Neural cell (in vitro differentiated cells): ENCODE data around the gene UCK2. TPM values are rescaled to one million over a fixed set of nuclear protein-coding genes. Genes with fewer than 3 reads are reported as not detected.

Experiments
- H2AFZ ChIP-seq: fragments of 200-600, 300-800 bp; sonication (generic), shearing (Covaris generic); 2 replicates; pipeline ENCODE4 v1.6.0; 2014; ENCODE audit warnings: low read depth, mild to moderate bottlenecking, antibody characterized with exemption, low read length, moderate library complexity
- H3F3A ChIP-seq: fragments of 200-600 bp; shearing (Covaris generic); 2 replicates; pipeline ENCODE4 v1.6.1; 2016; ENCODE audit warnings: mild to moderate bottlenecking, moderate library complexity, mixed read lengths, antibody characterized with exemption, low read length; ENCODE audit not compliant: insufficient read depth, poor library complexity, severe bottlenecking
- H3K27ac ChIP-seq: fragments of 200-600, 300-800 bp; sonication (generic), shearing (Covaris generic); 2 replicates; pipeline ENCODE4 v1.5.1; 2014; ENCODE audit warnings: mild to moderate bottlenecking, low read length, moderate library complexity
- H3K27me3 ChIP-seq: fragments of 300-800, 200-600 bp; sonication (generic), shearing (Covaris generic); 2 replicates; pipeline ENCODE4 v1.6.0; 2014; ENCODE audit warnings: mild to moderate bottlenecking, low read depth, low read length, moderate library complexity; ENCODE audit not compliant: insufficient read depth
- H3K36me3 ChIP-seq: fragments of 300-800, 200-600 bp; sonication (generic), shearing (Covaris generic); 2 replicates; pipeline ENCODE4 v1.5.1; 2014; ENCODE audit warnings: mild to moderate bottlenecking, antibody characterized with exemption, low read length, moderate library complexity; ENCODE audit not compliant: insufficient read depth
- H3K4me2 ChIP-seq: fragments of 300-800, 200-600 bp; sonication (generic), shearing (Covaris generic); 2 replicates; pipeline ENCODE4 v1.6.0; 2014; ENCODE audit warnings: mild to moderate bottlenecking, low read length
- H3K4me3 ChIP-seq: fragments of 300-800, 200-600 bp; sonication (generic), shearing (Covaris generic); 2 replicates; pipeline ENCODE4 v1.5.1; 2014; ENCODE audit warnings: mild to moderate bottlenecking, low read length, moderate library complexity
- H3K79me2 ChIP-seq: fragments of 200-600 bp; shearing (Covaris generic); replicated peaks from 2 replicates; pipeline ENCODE4 v1.6.0; 2014; ENCODE audit warnings: mild to moderate bottlenecking, low read length, moderate library complexity; ENCODE audit not compliant: insufficient read depth
- H3K9ac ChIP-seq: fragments of 300-800, 200-600 bp; sonication (generic), shearing (Covaris generic); 2 replicates; pipeline ENCODE4 v1.6.1; 2016; ENCODE audit warnings: mild to moderate bottlenecking, low read length, mixed read lengths
- H3K9me2 ChIP-seq: fragments of 200-600 bp; shearing (Covaris generic); 2 replicates; pipeline ENCODE4 v1.6.1; 2016; ENCODE audit warnings: mild to moderate bottlenecking, low read length, mixed read lengths; ENCODE audit not compliant: insufficient read depth
- H3K9me3 ChIP-seq: fragments of 200-600, 300-800 bp; sonication (generic), shearing (Covaris generic); 2 replicates; pipeline ENCODE4 v1.6.1; 2016; ENCODE audit warnings: mild to moderate bottlenecking, mixed run types, low read length, moderate library complexity, mixed read lengths
- H4K20me1 ChIP-seq: fragments of 200-600 bp; shearing (Covaris generic); 2 replicates; pipeline ENCODE4 v1.6.1; 2016; ENCODE audit warnings: mild to moderate bottlenecking, mixed run types; ENCODE audit not compliant: insufficient read depth
- EP300 ChIP-seq: fragments of 450-650 bp; conservative IDR thresholded peaks from 2 replicates; pipeline ENCODE4 v1.6.1; 2014; ENCODE audit warnings: antibody characterized with exemption, mild to moderate bottlenecking, moderate library complexity; ENCODE audit not compliant: poor library complexity, severe bottlenecking
- EZH2 ChIP-seq: fragments of 200-600, 300-800 bp; shearing (Covaris generic), sonication (generic); IDR thresholded peaks from 2 replicates; pipeline ENCODE4 v1.6.1; 2014; ENCODE audit warnings: antibody characterized with exemption, low read length, borderline replicate concordance, mild to moderate bottlenecking; ENCODE audit not compliant: insufficient read depth, poor library complexity, severe bottlenecking
- MXI1 ChIP-seq: fragments of 450-650 bp; conservative IDR thresholded peaks from 2 replicates; pipeline ENCODE4 v1.6.1; 2014; ENCODE audit warnings: antibody characterized with exemption, mild to moderate bottlenecking; ENCODE audit not compliant: poor library complexity, severe bottlenecking
- POLR2AphosphoS5 ChIP-seq: IDR thresholded peaks from 2 replicates; pipeline ENCODE4 v1.6.1; 2012
- RAD21 ChIP-seq: fragments of 450-650 bp; conservative IDR thresholded peaks from 2 replicates; pipeline ENCODE4 v1.6.1; 2014; ENCODE audit warnings: antibody characterized with exemption, mild to moderate bottlenecking, moderate library complexity
- SMC3 ChIP-seq: fragments of 450-650 bp; conservative IDR thresholded peaks from 2 replicates; pipeline ENCODE4 v1.6.1; 2014; ENCODE audit warnings: antibody characterized with exemption, mild to moderate bottlenecking, moderate library complexity; ENCODE audit not compliant: poor library complexity
- TAF1 ChIP-seq: IDR thresholded peaks from 2 replicates; pipeline ENCODE4 v1.6.1; 2012; ENCODE audit warnings: low read depth
- polyA plus RNA-seq: library from polyadenylated mRNA; depleted of rRNA; stranded (reverse); fragments of >200 nt; gene quantifications from 2 replicates; pipeline ENCODE4 v1.2.3, GENCODE V29; 2014
- TF ChIP-seq, protein P1 (sequence below): fragments of 450-650 bp; IDR thresholded peaks from 2 replicates; pipeline ENCODE4 v1.5.1; 2014; ENCODE audit warnings: antibody characterized with exemption, mild to moderate bottlenecking, moderate library complexity; ENCODE audit not compliant: poor library complexity, severe bottlenecking
- TF ChIP-seq, protein P2 (sequence below): IDR thresholded peaks from 2 replicates; pipeline ENCODE4 v1.6.1; 2012; ENCODE audit warnings: borderline replicate concordance

Gene UCK2
- polyA plus RNA-seq, 1 donor from 2014 or later, result 36.0 TPM

- no peak overlapping the region for H3K4me3 ChIP-seq
- no peaks in the 10 kb centered on the region for H3K9me3 ChIP-seq
- no peak for TF ChIP-seq TAF1
- H3K9me2 ChIP-seq, result no peaks in the 10 kb centered on the region
- no peaks in the 10 kb centered on the region for H3K36me3 ChIP-seq
- no peaks in the 10 kb centered on the region for H3K27me3 ChIP-seq
- no peaks in the 10 kb centered on the region for H3F3A ChIP-seq
- no peak overlapping the region for H3K4me2 ChIP-seq
- H3K79me2 ChIP-seq, result no peaks in the 10 kb centered on the region
- no peak overlapping the region for H2AFZ ChIP-seq
- H3K9ac ChIP-seq, result no peak overlapping the region
- H4K20me1 ChIP-seq, result no peaks in the 10 kb centered on the region
- H3K27ac ChIP-seq, result no peak overlapping the region
Observed at GRCh38 chr1:165924117-165924516, 96.7 kb downstream of the UCK2 start.

DNA sequence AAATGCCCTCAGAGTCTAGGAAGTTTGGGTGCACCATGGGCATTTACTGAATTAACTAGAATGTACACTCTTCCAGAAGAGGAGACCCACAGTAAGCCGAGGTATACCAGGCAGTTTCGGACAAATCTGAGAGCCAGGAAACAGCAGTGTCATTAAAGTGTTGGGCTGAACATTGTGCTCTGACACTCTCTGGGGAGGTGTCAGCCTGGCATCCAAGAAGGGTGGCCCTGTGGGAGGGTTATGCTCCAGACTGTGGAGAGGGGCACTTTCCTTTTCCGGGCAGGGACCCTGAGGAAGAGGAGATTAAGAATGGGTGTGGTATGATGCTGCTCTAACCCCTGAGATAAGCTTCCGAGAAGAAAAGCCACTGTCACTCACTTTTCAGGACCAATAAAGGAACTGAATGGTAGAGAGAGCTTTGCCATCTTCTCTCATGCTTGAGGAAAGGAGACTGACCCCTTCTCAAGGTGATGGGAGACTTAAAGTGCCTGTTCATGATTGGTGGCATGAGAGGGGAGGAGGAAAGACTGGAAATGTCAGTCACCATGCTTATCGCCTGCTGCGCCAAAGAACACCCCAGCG, 98.2 kb downstream of the UCK2 start:
- no peak overlapping the region for H3K4me2 ChIP-seq
- no peaks in the 10 kb centered on the region for H3K79me2 ChIP-seq
- H3K27me3 ChIP-seq, result no peaks in the 10 kb centered on the region
- no peaks in the 10 kb centered on the region for H4K20me1 ChIP-seq
- no peak overlapping the region for H3K4me3 ChIP-seq
- no peaks in the 10 kb centered on the region for H3K36me3 ChIP-seq
- no peaks in the 10 kb centered on the region for H3K9me2 ChIP-seq
- TF ChIP-seq, protein P1, sequence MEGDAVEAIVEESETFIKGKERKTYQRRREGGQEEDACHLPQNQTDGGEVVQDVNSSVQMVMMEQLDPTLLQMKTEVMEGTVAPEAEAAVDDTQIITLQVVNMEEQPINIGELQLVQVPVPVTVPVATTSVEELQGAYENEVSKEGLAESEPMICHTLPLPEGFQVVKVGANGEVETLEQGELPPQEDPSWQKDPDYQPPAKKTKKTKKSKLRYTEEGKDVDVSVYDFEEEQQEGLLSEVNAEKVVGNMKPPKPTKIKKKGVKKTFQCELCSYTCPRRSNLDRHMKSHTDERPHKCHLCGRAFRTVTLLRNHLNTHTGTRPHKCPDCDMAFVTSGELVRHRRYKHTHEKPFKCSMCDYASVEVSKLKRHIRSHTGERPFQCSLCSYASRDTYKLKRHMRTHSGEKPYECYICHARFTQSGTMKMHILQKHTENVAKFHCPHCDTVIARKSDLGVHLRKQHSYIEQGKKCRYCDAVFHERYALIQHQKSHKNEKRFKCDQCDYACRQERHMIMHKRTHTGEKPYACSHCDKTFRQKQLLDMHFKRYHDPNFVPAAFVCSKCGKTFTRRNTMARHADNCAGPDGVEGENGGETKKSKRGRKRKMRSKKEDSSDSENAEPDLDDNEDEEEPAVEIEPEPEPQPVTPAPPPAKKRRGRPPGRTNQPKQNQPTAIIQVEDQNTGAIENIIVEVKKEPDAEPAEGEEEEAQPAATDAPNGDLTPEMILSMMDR, result no peak
- TF ChIP-seq, protein P2, sequence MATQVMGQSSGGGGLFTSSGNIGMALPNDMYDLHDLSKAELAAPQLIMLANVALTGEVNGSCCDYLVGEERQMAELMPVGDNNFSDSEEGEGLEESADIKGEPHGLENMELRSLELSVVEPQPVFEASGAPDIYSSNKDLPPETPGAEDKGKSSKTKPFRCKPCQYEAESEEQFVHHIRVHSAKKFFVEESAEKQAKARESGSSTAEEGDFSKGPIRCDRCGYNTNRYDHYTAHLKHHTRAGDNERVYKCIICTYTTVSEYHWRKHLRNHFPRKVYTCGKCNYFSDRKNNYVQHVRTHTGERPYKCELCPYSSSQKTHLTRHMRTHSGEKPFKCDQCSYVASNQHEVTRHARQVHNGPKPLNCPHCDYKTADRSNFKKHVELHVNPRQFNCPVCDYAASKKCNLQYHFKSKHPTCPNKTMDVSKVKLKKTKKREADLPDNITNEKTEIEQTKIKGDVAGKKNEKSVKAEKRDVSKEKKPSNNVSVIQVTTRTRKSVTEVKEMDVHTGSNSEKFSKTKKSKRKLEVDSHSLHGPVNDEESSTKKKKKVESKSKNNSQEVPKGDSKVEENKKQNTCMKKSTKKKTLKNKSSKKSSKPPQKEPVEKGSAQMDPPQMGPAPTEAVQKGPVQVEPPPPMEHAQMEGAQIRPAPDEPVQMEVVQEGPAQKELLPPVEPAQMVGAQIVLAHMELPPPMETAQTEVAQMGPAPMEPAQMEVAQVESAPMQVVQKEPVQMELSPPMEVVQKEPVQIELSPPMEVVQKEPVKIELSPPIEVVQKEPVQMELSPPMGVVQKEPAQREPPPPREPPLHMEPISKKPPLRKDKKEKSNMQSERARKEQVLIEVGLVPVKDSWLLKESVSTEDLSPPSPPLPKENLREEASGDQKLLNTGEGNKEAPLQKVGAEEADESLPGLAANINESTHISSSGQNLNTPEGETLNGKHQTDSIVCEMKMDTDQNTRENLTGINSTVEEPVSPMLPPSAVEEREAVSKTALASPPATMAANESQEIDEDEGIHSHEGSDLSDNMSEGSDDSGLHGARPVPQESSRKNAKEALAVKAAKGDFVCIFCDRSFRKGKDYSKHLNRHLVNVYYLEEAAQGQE, result no peak
- TF ChIP-seq POLR2AphosphoS5 (no peak), EZH2 (no peak), SMC3 (no peak), RAD21 (no peak), EP300 (no peak), MXI1 (no peak), TAF1 (no peak)
- H3K27ac ChIP-seq, result no peak overlapping the region
- H3K9me3 ChIP-seq, result no peaks in the 10 kb centered on the region
- no peak overlapping the region for H2AFZ ChIP-seq
- no peak overlapping the region for H3K9ac ChIP-seq
- no peaks in the 10 kb centered on the region for H3F3A ChIP-seq

- H3F3A ChIP-seq, result no peaks in the 10 kb centered on the region
- TF ChIP-seq EP300, result no peak
- no peak for TF ChIP-seq SMC3
- TF ChIP-seq POLR2AphosphoS5, result no peak
- TF ChIP-seq, protein P2, result no peak
- no peak for TF ChIP-seq EZH2
- no peak for TF ChIP-seq RAD21
- TF ChIP-seq MXI1, result no peak
- TF ChIP-seq TAF1, result no peak
- TF ChIP-seq, protein P1, result no peak
- no peak overlapping the region for H3K4me3 ChIP-seq
Observed at GRCh38 chr1:165927169-165927568, 99.8 kb downstream of the UCK2 start.

More at GRCh38 chr1:165927169-165927568, 99.8 kb downstream of the UCK2 start:
- Histone ChIP-seq H3K9me3 (no peaks in the 10 kb centered on the region), H3K9me2 (no peaks in the 10 kb centered on the region), H3K9ac (no peak overlapping the region), H3K36me3 (no peaks in the 10 kb centered on the region), H4K20me1 (no peaks in the 10 kb centered on the region), H3K27ac (no peak overlapping the region), H3K4me2 (no peak overlapping the region), H3K79me2 (no peaks in the 10 kb centered on the region), H2AFZ (no peak overlapping the region), H3K27me3 (no peaks in the 10 kb centered on the region)
